Measurements from ENCODE around the gene ABHD12.

The ABHD12 gene

DNA sequence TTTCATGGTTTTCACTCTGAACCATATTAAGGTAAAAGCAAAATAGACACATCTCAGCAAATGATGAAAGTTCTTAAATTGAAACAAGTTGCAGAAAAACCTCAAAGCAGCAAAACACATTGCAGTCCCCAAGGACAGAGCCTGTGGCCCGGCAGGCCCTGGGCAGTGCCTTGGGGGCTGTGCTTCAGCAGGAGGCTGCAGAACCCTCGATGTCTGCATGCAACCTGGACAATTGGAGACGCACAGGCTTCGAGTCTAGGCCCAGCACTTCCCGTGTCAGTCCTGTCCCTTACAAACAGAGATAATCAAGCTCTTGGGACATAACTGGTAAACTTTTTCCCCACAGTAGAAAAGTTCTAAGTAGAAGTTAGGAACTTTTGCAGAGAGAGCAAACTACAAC lies 133.5 kb downstream of the ABHD12 start:
- DNase-seq (ENCODE audit: low spot score), result no peak

DNA sequence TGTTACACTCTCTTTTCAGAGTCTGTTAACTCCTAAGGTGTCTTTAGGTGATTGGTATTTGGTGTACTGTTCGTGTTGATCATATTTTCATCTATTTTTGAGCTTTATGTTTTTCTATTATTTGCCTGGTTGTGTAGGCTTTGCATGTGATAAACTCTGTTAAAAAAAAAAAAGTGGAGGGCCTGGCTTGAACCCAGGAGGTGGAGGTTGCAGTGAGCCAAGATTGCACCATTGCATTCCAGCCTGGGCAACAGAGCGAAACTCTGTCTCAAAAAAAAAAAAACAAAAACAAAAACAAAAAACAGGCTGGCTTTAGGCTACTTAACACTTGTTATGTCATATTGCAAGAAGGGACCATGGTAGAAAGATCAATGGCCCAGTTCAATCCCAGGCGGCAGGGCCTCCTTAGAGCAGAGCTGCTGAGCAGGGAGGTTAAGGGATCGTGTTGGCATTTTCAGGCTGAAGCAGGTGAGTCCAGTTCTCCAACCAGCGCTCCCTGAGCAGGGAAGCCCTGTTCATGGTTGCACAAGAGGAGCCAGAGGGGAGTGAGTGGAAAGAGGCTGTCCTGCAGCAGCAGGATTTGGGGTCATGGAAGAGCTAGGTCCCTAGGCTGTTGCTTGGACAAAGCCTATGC lies 134.3 kb downstream of the ABHD12 start:
- no peak for DNase-seq (ENCODE audit: low spot score)

DNA sequence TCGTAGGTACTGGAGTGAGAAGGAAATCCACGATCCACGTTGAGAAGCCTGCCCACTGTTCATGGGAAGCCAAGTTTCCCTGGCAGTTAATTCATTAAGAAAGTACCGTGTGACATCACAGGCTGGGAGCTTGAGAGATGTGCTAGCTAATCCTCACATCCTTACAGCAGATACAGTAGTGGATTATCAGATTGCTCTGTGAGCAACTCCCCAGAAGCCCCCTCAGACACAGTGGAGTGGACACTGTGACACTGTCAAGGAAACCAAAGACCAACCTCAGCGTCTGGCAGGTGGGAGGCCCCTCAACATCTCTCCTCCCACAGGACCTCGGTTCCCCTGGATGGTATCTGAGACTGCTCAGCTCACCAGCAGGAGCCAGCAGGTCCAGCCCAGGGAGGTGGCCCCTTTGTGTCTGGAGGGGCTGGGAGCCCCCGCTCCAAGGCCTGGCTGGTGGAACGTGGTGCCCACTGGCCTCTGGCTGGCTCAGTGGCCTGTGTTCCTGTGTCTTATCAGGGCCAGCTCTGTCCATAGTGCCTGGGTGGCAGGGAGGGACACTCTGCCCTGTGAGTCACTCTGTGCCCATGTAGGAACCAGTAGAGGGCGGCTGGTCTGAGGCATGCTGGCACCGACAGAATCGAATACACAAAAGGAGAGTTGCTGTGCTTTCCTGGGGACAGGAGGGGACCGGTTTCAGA lies 135.5 kb downstream of the ABHD12 start:
- no peak for DNase-seq (ENCODE audit: low spot score)

DNA sequence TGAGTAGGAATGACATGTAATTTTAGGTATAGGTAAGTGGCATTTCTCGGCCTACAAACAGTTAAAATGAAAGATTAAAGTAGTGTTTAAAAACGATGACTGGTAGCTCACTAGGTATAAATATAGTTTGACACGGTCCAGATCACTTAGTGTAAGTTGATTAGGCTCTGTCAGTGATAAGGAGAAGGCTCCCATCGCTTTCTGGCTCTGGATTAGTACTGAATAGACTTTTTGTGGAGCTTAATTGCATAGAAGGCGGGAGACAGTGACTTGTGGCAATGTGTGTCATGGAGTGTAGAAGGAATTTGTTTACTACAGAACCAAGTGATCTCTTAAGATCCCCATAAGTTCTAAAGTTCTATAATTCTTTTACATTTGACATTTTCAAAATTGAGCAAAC lies 136.1 kb downstream of the ABHD12 start:
- no peak for DNase-seq (ENCODE audit: low spot score)

DNA sequence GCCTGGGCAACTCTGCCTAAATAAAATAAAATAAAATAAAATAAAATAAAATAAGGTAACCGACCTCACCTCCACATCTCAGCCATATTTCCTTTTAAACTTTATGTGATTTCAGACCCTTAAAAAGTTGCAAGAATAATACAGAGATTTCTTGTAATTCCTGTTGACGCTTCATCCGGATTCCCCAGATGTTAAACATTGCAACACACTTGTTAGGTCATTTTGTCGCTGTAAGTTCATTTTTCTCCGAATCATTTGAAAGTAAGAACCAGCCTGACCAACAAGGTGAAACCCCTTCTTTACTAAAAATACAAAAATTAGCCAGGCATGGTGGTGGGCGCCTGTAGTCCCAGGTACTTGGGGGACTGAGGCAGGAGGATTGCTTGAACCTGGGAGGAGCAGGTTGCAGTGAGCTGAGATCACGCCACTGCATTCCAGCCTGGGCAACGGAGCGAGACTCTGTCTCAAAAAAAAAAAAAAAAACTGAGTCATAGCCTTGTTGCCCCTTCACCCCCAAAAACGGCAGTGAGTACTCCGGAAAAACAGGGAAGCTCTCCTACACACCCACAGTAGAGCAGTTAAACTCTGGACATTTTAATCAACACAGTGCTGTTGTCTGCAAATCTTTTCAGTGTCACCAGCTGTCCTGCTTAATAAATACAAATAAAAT lies 136.9 kb downstream of the ABHD12 start:
- DNase-seq (ENCODE audit: low spot score), result no peak

DNA sequence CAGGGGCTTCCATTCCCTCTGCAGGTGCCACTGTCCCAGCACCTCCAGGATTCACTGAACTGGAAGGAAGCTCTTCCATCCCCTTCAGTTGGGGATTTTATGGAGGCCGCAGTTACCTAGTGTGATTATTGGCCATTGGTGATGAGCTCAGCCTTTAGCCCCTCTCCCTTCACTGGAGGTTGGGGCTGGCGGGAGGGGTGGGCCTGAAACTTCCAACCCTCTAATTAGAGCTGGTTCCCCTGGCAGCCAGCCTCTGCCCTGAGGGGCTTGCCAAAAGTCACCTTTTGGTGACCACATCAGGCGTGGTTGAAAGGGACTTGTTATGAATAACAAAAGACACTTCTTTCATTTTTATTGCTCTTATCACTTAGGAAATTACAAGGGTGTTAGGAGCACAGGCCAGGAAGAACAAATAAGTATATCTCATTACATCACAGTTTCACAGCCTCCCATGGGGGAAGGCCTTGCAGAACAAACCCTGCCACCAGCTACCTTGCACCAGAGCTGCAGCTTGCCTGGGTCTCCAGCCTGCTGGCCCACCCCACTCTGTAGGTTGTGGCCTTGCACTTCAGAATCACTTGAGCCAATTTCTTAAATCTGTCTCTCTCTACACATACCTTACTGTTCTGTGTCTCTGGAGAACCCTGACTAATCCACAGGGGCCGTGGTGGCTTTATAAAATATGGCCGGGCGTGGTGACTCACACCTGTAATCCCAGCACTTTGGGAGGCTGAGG lies 137.8 kb downstream of the ABHD12 start:
- no peak for DNase-seq (ENCODE audit: low spot score)

DNA sequence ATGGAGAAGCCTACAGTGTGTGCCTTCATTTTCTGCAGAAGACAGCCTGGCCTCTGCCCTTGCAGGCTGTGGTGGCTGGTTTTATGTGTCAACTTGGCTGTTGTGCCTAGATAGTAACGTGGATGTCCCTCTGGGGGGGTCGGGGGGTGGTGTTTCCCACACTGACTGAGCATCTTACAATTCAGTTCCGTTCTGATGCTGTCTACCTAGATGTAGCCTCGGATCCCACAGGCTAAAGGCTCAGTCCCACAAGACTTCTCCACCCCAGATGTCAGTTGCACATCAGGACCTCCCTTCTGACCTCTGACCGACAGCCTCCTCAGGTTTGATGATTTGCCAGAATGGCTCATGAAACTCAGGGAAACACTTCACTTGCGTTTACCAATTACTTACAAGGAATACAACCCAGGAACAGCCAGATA lies 138.4 kb downstream of the ABHD12 start:
- DNase-seq (ENCODE audit: low spot score), result no peak

DNA sequence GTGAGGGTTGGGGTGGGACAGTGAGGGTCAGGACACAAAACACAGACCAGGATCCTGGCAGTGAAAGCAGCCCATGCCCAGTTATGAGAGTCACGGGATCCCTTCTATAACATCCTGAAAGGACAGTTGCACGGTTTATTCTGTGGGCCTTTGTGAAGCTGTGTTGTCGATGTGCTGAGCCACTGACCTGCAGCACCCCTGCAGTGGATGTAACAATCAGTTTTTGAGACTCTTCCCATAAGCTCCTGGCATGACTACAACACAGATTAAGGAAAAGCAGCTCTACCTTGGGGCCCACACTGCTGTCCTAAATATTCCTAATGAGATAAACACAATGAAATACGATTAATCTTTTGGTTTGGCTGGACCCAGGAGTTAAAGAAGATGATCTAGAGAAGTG lies 139.1 kb downstream of the ABHD12 start:
- no peak for DNase-seq (ENCODE audit: low spot score)

DNA sequence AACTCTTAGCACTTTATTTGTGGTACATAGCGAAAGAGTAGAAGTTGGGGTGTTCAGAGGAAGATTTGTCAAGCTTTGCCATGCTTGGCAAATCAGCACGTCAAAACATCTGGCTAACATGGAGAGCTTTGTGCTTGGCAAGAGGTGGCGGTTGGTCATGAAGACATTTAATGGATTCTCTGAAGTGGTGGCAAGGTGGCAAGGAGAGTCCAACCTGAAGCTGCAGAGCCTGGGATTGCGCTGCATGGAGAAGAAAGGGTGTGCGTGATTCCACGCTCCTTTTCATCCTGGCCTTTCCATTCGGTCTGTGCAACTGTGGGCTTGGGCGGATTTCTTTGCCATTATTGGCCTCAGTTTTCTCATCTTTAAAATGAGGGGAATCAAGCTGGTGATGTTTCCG lies 139.6 kb downstream of the ABHD12 start:
- no peak for DNase-seq (ENCODE audit: low spot score)

DNA sequence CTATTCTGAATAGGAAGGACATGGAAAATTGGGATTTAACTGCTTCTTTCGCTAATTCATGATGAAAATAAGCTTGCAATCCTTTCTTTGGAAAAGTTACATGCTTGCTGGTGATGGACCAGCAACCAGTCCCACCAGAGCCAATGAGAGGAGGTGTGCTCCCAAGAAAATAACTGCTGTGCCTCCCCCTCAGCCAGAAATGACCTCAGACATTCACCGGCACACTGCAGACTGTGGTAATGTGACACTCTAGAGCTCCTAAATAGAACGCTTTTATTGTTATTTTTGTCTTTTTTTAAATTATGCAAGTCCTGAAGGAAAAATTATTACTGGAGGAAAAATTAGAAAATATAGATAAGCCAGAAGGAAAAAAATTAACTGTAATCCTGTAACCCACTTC lies 140.1 kb downstream of the ABHD12 start:
- no peak for DNase-seq (ENCODE audit: low spot score)

Measured in kidney capillary endothelial cell (primary cell).